ENCODE measurements around the gene GPBAR1. TPM values are rescaled to one million over a fixed set of nuclear protein-coding genes. Genes with fewer than 3 reads are reported as not detected.

Gene GPBAR1
- total RNA-seq, 2 experiments from 2014 or later: 0.29 to 0.38 TPM

GRCh38 chr2:218234521-218234920 lies 26.3 kb upstream of the GPBAR1 start:
- ChIA-PET CTCF (interaction anchor here (1.0 kb wide), 1 partner anchor 13 kb away, joined by 3 read pairs; no protein-coding TSS in a partner anchor), POLR2A (interaction anchor here (0.6 kb wide), 1 partner anchor 429 kb away, joined by 7 read pairs; no protein-coding TSS in a partner anchor)

- POLR2A ChIA-PET: no interaction called here
- CTCF ChIA-PET: interaction anchor here (1.0 kb wide), 1 partner anchor 14 kb away, joined by 3 read pairs; no protein-coding TSS in a partner anchor
Observed at GRCh38 chr2:218235017-218235416, 25.8 kb upstream of the GPBAR1 start.

- ChIA-PET CTCF (interaction anchor here (0.7 to 1.3 kb wide), 3 partner anchors 9 to 20 kb away, joined by 3 read pairs; partner anchors contain the start of gene ARPC2), POLR2A (no interaction called here)
Observed at GRCh38 chr2:218236829-218237228, 24.0 kb upstream of the GPBAR1 start.

GRCh38 chr2:218238887-218239286 lies 21.9 kb upstream of the GPBAR1 start:
- ChIA-PET POLR2A (no interaction called here), CTCF (no interaction called here)

- POLR2A ChIA-PET: no interaction called here
- CTCF ChIA-PET: interaction anchor here (1.5 kb wide), 1 partner anchor 12 kb away, joined by 4 read pairs; no protein-coding TSS in a partner anchor
Observed at GRCh38 chr2:218244204-218244603, 16.6 kb upstream of the GPBAR1 start.

- CTCF ChIA-PET: interaction anchor here (1.5 kb wide), 1 partner anchor 11 kb away, joined by 4 read pairs; no protein-coding TSS in a partner anchor
- POLR2A ChIA-PET: no interaction called here
Observed at GRCh38 chr2:218244665-218245064, 16.1 kb upstream of the GPBAR1 start.

- POLR2A ChIA-PET: interaction anchor here (0.6 kb wide), 1 partner anchor 12 kb away, joined by 3 read pairs; no protein-coding TSS in a partner anchor
- CTCF ChIA-PET: interaction anchor here (0.7 to 1.5 kb wide), 3 partner anchors 8 to 85 kb away, joined by 3 to 4 read pairs (median 4); no protein-coding TSS in a partner anchor
Observed at GRCh38 chr2:218245214-218245613, 15.6 kb upstream of the GPBAR1 start.

- ChIA-PET POLR2A (no interaction called here), CTCF (no interaction called here)
Observed at GRCh38 chr2:218249691-218250090, 11.1 kb upstream of the GPBAR1 start.

- ChIA-PET POLR2A (no interaction called here), CTCF (interaction anchor here (1.3 to 1.5 kb wide), 2 partner anchors 9 to 18 kb away, joined by 4 to 5 read pairs; partner anchors contain the start of genes GPBAR1 and PNKD)
Observed at GRCh38 chr2:218252509-218253231, 8.1 kb upstream of the GPBAR1 start.

GRCh38 chr2:218253232-218253625 lies 7.6 kb upstream of the GPBAR1 start:
- ChIA-PET POLR2A (interaction anchor here (1.1 kb wide), 1 partner anchor 10 kb away, joined by 3 read pairs; no protein-coding TSS in a partner anchor), CTCF (interaction anchor here (1.5 kb wide), 1 partner anchor 18 kb away, joined by 5 read pairs; the partner anchor contains the start of gene PNKD)

GRCh38 chr2:218255446-218255845 lies 5.4 kb upstream of the GPBAR1 start:
- ChIA-PET POLR2A (interaction anchor here (0.6 to 1.0 kb wide), 2 partner anchors 15 to 35 kb away, joined by 3 to 5 read pairs; partner anchors contain the start of genes AAMP and PNKD), CTCF (interaction anchor here (0.8 to 1.8 kb wide), 3 partner anchors 10 to 25 kb away, joined by 3 to 6 read pairs (median 4); no protein-coding TSS in a partner anchor)

- POLR2A ChIA-PET: interaction anchor here (0.6 kb wide), 3 partner anchors 12 to 696 kb away, joined by 3 to 7 read pairs (median 5); no protein-coding TSS in a partner anchor
Observed at GRCh38 chr2:218256612-218257350, 4.0 kb upstream of the GPBAR1 start.

GRCh38 chr2:218257390-218257981 lies 3.3 kb upstream of the GPBAR1 start:
- POLR2A ChIA-PET: interaction anchor here (0.6 kb wide), 2 partner anchors 12 to 16 kb away, joined by 3 to 7 read pairs; no protein-coding TSS in a partner anchor

More at GRCh38 chr2:218256612-218257350, 4.0 kb upstream of the GPBAR1 start:
- CTCF ChIA-PET: interaction anchor here (0.7 to 3.7 kb wide), 9 partner anchors 10 to 90 kb away, joined by 3 to 20 read pairs (median 5); partner anchors contain the start of genes AAMP, CXCR1 and PNKD

GRCh38 chr2:218259099-218259961 lies 1.5 kb upstream of the GPBAR1 start:
- ChIA-PET CTCF (interaction anchor here (0.9 to 3.7 kb wide), 3 partner anchors 11 to 75 kb away, joined by 3 to 20 read pairs (median 6); partner anchors contain the start of genes AAMP and PNKD), POLR2A (no interaction called here)

More at GRCh38 chr2:218257390-218257981, 3.3 kb upstream of the GPBAR1 start:
- CTCF ChIA-PET: interaction anchor here (0.7 to 3.7 kb wide), 9 partner anchors 9 to 91 kb away, joined by 3 to 20 read pairs (median 5); partner anchors contain the start of genes AAMP, CXCR1 and PNKD

- POLR2A ChIA-PET: no interaction called here
- CTCF ChIA-PET: interaction anchor here (1.7 to 3.7 kb wide), 2 partner anchors 8 to 76 kb away, joined by 4 to 20 read pairs; no protein-coding TSS in a partner anchor
Observed at GRCh38 chr2:218260166-218260565, 649 bp upstream of the GPBAR1 start.

GRCh38 chr2:218261423-218262236 lies 815 bp downstream of the GPBAR1 start:
- CTCF ChIA-PET: interaction anchor here (1.7 kb wide), 1 partner anchor 9 kb away, joined by 4 read pairs; no protein-coding TSS in a partner anchor
- POLR2A ChIA-PET: no interaction called here

- POLR2A ChIA-PET: interaction anchor here (0.6 kb wide), 1 partner anchor 512 kb away, joined by 4 read pairs; no protein-coding TSS in a partner anchor
Observed at GRCh38 chr2:218262237-218262600, 1.4 kb downstream of the GPBAR1 start.

More at GRCh38 chr2:218262237-218262600, 1.4 kb downstream of the GPBAR1 start:
- CTCF ChIA-PET: interaction anchor here (1.7 kb wide), 1 partner anchor 10 kb away, joined by 4 read pairs; no protein-coding TSS in a partner anchor

Measured in activated CD8-positive, alpha-beta memory T cell treated with anti-CD3 and anti-CD28 coated beads for 36 hours (primary cell).